ENCODE data around the gene EIF1AD. TPM values are rescaled to one million over a fixed set of nuclear protein-coding genes. Genes with fewer than 3 reads are reported as not detected.

Gene EIF1AD
- total and polyA plus RNA-seq, 8 donors, result 9.5 to 16.0 (median 12.2) TPM

- no peaks in the 10 kb centered on the region for H3K27me3 ChIP-seq
- H3K4me3 ChIP-seq, result no peak overlapping the region
- intact Hi-C loops (cut with DNase I), result no loop called here
- DNase-seq (peak in 1 of 6 donors; percentile 55), ATAC-seq (no peak), FAIRE-seq (no peak)
- WGBS, 2 donors, result 93 to 95% methylated on average over 88 of the region's 88 CpGs
- H3K4me1 ChIP-seq, result no peaks in the 10 kb centered on the region
- no peak overlapping the region for H3K27ac ChIP-seq
- no peak for TF ChIP-seq CTCF (IDR thresholded peaks at IDR 0.05)
- no peaks in the 10 kb centered on the region for H3K36me3 ChIP-seq
- H3K9me3 ChIP-seq, result no peaks in the 10 kb centered on the region
Observed at GRCh38 chr11:66042996-66043906, 41.3 kb upstream of the EIF1AD start.

DNA sequence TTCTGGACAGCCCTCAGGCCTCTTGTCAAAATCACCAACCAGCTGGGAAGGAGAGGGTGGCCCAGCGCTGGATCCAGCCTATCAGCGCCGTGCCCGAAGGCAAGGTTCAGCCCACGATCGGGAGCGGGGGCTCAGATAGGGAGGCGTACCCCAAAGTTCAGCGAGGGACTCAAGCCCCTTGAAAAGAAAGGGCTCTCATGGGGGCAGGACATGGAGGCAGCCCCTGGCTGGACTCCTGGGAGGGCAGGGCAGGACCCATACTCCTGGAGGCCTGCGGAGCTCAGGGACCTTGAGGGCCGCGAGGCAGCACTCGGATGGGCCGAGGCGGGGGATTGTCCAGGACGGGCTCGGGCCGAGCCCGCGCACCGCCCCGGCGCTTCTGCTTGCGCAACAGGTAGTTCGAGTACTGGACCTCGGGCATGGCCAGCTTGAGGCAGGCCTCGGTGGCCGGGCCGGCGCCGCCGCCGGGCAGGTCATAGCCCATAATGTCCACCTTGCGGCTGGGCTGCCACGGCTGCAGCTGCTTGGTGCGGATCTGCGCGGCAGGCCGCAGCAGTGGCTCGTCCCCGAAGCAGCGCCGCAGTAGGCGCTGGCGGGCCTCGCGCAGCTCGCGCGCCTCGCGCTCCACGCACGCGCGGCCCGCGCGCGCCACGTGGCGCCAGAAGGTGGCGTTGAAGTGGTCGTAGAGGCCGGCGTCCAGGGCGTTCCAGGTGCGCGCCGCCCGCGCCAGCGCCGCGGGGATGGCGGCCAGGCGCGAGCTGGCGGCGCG, 40.5 kb upstream of the EIF1AD start:
- FAIRE-seq (no peak), ATAC-seq (no peak), DNase-seq (no peak)
- Histone ChIP-seq H3K27me3 (no peaks in the 10 kb centered on the region), H3K36me3 (no peaks in the 10 kb centered on the region), H3K4me1 (no peaks in the 10 kb centered on the region), H3K9me3 (no peaks in the 10 kb centered on the region), H3K27ac (no peak overlapping the region), H3K4me3 (no peak overlapping the region)
- intact Hi-C loops (cut with DNase I), result no loop called here
- TF ChIP-seq CTCF (IDR thresholded peaks at IDR 0.05), result no peak
- 93 to 94% methylated on average over 79 to 81 of the region's 81 CpGs for WGBS, 2 donors

- FAIRE-seq (no peak), ATAC-seq (peak in 3 of 4 donors; percentile 33 to 72 (median 43)), DNase-seq (peak in 1 of 6 donors; percentile 42)
- WGBS, 2 donors, result 50 to 57% methylated on average over 3 of the region's 3 CpGs
- no peaks in the 10 kb centered on the region for H3K4me1 ChIP-seq
- no peak overlapping the region for H3K4me3 ChIP-seq
- TF ChIP-seq CTCF (IDR thresholded peaks at IDR 0.05), result no peak
- intact Hi-C loops (cut with DNase I), result no loop called here
- H3K9me3 ChIP-seq, result no peaks in the 10 kb centered on the region
- peak overlapping the region in 2 of 4 donors; percentile 22 to 38 for H3K27ac ChIP-seq
- no peaks in the 10 kb centered on the region for H3K27me3 ChIP-seq
- H3K36me3 ChIP-seq, result no peaks in the 10 kb centered on the region
Observed at GRCh38 chr11:66039765-66040164, 37.8 kb upstream of the EIF1AD start.

DNA sequence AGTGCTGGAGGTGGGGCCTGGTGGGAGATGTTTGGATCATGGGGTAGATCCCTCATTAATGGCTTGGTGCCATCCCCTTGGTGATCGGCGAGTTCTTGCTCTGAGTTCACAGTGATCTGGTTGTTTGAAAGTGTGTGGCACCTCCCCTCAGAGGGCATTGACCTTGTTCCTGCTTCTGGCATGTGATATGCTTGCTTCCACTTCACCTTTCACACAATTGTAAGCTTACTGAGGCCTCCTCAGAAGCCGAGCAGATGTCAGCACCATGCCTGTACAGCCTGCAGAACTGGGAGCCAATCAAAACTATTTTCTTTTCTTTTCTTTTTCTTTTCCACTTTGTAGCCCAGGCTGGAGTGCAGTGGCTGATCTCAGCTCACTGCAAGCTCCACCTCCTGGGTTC, 35.4 kb upstream of the EIF1AD start:
- H3K36me3 ChIP-seq, result no peaks in the 10 kb centered on the region
- DNase-seq (no peak), FAIRE-seq (no peak), ATAC-seq (no peak)
- H3K9me3 ChIP-seq, result no peaks in the 10 kb centered on the region
- 68 to 71% methylated on average over 3 of the region's 3 CpGs for WGBS, 2 donors
- H3K27ac ChIP-seq, result no peak overlapping the region
- intact Hi-C loops (cut with DNase I), result no loop called here
- H3K27me3 ChIP-seq, result no peaks in the 10 kb centered on the region
- no peak overlapping the region for H3K4me3 ChIP-seq
- no peaks in the 10 kb centered on the region for H3K4me1 ChIP-seq
- TF ChIP-seq CTCF (IDR thresholded peaks at IDR 0.05), result no peak

All from pancreas (tissue), 10 donors.